NOMO-1 treated with dmso at 0.1 percent for 144 hours (cell line): Measurements from ENCODE around the gene GALNTL6.

Experiments used
- DNase-seq: peaks from one replicate; lab custom pipeline; 2025; ENCODE audit not compliant: unreplicated experiment; lab: John Stamatoyannopoulos, UW

GALNTL6 gene

GRCh38 chr4:171993247-171993646 is 180.0 kb downstream of the GALNTL6 start:
- no peak for DNase-seq

DNA sequence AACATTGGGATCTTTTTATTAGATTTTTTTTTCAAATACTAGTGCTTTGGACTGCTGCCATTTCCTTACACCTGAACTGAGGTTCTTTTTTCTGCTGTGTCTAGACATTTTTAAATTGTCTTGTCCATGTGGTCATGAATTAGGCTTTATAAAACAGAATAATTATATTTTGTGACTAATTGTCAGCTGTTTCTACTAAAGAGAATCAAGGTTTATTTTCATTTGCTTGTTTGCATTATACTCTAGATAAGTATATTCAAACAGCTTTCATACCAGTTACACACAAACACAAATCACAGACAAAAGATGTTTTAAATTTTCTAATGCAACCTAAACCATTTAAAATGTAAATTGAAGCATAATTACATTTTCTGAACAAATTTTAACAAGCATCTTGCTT is 194.7 kb downstream of the GALNTL6 start:
- no peak for DNase-seq

DNA sequence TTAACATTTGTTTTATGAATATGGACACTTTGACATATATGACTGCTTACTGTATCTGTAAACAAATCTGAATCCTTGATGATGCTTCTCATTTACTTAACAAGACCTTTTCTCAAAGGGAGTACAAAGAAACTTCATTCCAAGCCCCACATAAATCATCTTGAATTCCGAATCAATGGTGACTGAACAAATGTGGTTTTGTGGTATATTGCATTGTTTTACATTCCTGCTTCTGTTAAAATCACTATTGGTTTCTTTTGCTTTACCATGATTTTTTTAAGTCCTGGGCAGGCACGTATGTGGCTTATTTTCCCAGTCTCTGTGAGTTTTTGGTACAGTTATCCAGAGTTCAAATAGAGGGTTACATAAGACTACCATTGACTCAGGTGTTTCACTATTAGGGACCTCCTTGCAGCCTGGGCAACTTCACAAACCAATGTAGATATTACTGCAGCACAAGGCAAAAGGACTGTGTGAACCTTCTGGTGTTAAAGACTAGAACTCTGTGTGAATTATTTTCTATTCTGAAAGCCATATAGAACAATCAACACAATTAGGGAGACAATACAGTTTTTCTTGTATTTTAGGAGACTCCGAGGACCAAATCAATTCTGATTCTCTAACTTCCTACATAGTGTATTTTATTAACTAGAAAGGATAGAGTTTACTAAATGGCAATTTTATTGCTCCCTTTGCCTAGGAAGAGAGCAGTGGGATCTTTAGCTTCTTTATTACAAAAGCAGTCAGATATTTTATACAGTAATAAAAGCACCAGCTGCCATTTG is 196.4 kb downstream of the GALNTL6 start:
- no peak for DNase-seq

- no peak for DNase-seq
These were observed 198.0 kb downstream of the GALNTL6 start for GRCh38 chr4:172011196-172011595.

DNA sequence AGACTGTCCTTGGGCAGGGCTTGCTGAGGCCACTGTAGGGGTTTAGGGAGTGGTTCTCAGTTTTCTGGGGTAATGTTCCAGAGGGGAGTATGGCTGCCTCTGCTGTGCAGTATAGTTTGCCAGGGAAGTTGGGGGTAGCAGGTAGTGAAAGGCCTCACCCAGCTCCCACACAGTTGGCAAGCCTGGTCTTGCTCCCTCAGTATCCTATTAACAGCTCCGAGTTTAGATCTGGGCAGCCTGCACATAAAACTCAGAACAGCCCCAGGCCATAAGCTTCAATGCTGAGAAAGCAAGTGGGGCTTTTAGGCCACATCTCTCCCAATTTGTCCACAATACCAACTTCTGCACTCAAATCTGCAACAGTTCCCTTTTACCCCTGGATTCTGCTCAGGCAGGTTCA is 205.2 kb downstream of the GALNTL6 start:
- DNase-seq: no peak

- no peak for DNase-seq
These were observed 222.4 kb downstream of the GALNTL6 start for GRCh38 chr4:172035562-172035961.

DNA sequence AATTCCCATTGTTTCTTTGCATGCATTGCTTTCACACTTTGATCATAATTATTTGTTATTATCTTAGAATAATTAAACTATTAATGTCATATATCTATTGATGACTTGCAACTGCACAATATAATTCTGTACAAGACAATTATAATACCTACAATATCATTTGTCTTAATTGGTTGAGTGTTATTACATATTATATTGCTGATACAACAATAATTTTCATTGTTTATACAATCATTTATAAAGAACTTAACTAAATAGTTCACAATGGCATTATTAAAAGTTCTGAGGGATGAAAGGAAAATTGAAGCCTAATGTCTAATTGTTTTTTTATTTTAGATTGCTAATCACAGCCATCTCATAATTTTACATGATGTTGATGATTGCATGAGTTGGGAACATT is 227.6 kb downstream of the GALNTL6 start:
- no peak for DNase-seq

GRCh38 chr4:172042714-172043114 is 229.5 kb downstream of the GALNTL6 start:
- DNase-seq: no peak

DNA sequence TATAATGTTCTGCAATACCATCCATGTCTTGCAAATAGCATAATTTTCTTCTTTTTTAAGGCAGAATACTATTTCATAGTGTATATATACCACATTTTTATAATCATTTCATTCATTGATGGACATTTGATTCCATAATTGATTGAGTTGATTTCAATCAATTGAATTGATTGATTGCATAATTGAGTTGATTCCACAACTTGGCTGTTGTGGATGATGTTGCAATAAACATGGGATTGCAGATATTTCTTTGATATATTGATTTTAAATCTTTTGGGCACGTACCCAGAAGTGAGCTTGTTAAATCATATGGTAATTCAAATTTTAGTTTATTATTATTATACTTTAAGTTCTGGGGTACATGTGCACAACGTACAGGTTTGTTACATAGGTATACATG is 232.8 kb downstream of the GALNTL6 start:
- DNase-seq: no peak

GRCh38 chr4:172048666-172049065 is 235.5 kb downstream of the GALNTL6 start:
- DNase-seq: no peak

GRCh38 chr4:172050911-172051310 is 237.7 kb downstream of the GALNTL6 start:
- no peak for DNase-seq

- DNase-seq: no peak
These were observed 241.8 kb downstream of the GALNTL6 start for GRCh38 chr4:172055046-172055445.

GRCh38 chr4:172055498-172055897 is 242.3 kb downstream of the GALNTL6 start:
- DNase-seq: no peak

- DNase-seq: no peak
These were observed 248.0 kb downstream of the GALNTL6 start for GRCh38 chr4:172061204-172061603.

DNA sequence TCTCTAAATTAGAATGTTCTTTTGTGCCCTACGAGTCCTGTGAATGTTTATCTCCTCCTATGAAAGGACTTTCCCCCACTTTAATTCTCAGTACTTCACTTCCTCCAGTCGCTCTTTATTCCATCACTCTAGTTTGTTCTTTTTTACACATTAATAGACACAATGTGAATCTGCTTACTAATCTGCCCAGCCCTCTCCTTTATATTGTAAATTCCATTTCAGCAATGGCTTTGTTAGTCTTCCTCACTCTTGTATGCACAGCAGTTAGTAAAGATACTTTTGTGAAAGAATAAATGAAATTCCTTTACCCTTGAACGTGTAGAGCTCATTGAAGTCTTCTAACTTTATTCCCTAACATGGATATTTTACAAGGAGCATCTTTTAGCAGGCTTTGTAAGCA is 255.3 kb downstream of the GALNTL6 start:
- no peak for DNase-seq

DNA sequence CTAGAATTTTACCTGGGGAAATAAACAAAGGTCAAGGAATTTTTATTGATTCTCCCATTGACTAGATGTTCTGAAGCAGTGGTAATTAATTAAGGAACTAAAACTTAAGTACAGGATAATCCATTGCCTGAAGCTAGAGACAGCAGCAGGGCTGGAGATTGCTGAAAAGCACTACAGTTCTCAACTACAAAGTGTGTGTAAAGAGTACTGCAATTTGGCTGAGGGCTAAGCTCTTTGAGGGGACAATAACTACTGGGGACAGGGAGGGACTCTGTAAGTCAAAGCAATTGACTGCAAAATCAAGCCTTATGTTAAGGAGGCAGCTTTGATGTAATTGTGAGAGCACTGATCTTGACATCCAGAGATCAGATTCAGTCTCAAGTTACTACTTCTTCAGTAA is 260.4 kb downstream of the GALNTL6 start:
- DNase-seq: no peak

DNA sequence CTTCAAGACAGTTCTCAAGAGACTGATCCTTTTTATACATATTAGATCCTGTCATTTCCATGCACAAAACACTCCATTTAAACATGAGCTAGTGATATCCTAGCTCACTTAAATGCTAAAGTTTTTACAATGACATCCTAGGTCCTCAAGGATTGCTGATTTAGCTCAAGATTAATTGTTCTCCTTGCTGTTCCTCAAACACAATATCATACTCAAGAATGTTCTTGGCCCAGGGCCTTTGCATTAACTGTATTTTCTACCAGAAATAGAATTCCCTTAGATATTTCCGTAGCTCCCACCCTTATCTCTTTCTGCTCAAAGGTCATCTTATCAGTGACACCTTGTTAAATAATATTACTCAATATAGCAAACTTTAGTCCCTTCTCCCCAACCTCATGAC is 270.1 kb downstream of the GALNTL6 start:
- DNase-seq: no peak

DNA sequence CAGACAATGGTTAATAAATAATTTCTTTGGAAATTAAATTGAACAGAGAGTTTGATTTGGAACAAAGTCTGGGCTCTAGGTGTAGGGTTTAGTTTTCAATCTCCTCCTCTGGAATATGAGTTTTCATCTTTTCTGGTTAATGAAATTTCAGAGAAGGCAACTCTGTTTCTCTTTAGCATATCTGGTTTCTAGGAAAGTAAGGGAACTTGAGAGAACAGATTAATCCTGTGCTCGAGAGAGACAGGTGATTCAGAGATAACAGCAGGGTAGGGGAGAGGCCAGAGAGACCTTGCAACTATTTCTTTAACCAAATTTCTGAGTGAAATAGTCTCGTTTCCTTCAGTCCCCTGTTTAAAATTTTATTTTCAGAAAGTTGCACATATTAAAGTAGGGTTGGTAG is 275.4 kb downstream of the GALNTL6 start:
- DNase-seq: no peak

GRCh38 chr4:172095161-172095560 is 282.0 kb downstream of the GALNTL6 start:
- no peak for DNase-seq

GRCh38 chr4:172096786-172097185 is 283.6 kb downstream of the GALNTL6 start:
- no peak for DNase-seq

- no peak for DNase-seq
These were observed 286.2 kb downstream of the GALNTL6 start for GRCh38 chr4:172099376-172099775.

DNA sequence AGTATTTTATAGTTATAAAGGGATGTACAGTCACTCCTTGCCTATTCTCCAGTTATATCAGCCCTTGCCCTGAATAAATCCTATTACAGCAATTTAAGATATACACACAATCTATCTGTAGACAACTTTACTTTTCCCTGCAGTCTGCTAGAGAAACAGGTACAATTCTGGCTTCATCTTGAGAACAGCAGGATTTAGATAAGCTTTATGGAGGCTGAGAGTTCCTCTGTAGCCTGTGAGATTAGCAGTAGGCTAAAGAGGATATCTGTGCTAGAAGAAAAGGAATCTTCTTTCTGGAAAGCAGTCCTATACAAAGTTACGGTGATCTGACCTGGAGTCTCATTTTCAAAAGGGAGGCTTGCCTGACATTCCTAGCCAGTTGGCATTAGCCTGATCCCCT is 290.3 kb downstream of the GALNTL6 start:
- no peak for DNase-seq

DNA sequence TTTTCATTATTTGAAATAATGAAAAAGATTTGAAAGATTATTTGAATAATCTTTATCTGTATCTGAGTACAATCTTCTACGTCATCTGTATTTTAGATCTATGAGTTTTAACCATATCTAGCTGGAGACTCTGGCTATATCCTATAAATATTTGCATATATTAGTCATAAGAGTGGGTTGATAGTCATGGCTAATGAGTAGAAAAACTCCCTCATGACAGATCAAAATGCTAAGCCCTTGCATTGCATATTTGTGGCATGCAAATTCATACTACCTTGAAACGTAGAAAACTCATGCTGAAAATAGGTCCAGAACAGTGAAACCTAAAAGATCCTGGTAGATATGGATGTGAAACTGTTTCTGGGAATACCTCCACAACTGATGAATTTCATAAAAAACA is 291.3 kb downstream of the GALNTL6 start:
- DNase-seq: no peak
